GM12891 (cell line): ENCODE data around the gene MSI1.

Experiments used
- PAX5 ChIP-seq: IDR thresholded peaks from 2 replicates; pipeline ENCODE4 v1.6.1; 2011; ENCODE audit warnings: low read length, moderate library complexity, mild to moderate bottlenecking; ENCODE audit not compliant: insufficient read depth, severe bottlenecking
- POLR2A ChIP-seq: IDR thresholded peaks from 2 replicates; pipeline ENCODE4 v1.6.1; 2011; ENCODE audit warnings: low read depth, low read length, control low read depth
- POLR2AphosphoS5 ChIP-seq: IDR thresholded peaks from 2 replicates; pipeline ENCODE4 v1.6.1; 2011; ENCODE audit warnings: low read depth, low read length, control low read depth
- POU2F2 ChIP-seq: IDR thresholded peaks from 2 replicates; pipeline ENCODE4 v1.6.1; 2011; ENCODE audit warnings: low read depth, mild to moderate bottlenecking, control low read depth, low read length, moderate library complexity
- SPI1 ChIP-seq: IDR thresholded peaks from 2 replicates; pipeline ENCODE4 v1.6.1; 2011; ENCODE audit warnings: low read depth, low read length, control low read depth
- TAF1 ChIP-seq: IDR thresholded peaks from 2 replicates; pipeline ENCODE4 v1.6.1; 2011; ENCODE audit warnings: low read depth, low read length, control low read depth

GRCh38 chr12:120343039-120343537 is 25.9 kb downstream of the MSI1 start:
- no peak for TF ChIP-seq POLR2AphosphoS5
- no peak for TF ChIP-seq POLR2A
- no peak for TF ChIP-seq POU2F2
- TF ChIP-seq TAF1: no peak
- TF ChIP-seq SPI1: no peak
- no peak for TF ChIP-seq PAX5
